CD14-positive monocyte (primary cell): Measurements from ENCODE around the gene TIFAB. TPM values are rescaled to one million over a fixed set of nuclear protein-coding genes. Genes with fewer than 3 reads are reported as not detected.
A peak's percentile ranks its signal among the peaks of the same experiment; 100 is the strongest.

ENCODE experiments used
- DNase-seq, 3 donors: peaks; one replicate each; pipeline ENCODE4 v3.0.0-alpha.2; 2011 to 2022
- H2AFZ ChIP-seq: 2 replicates; pipeline ENCODE4 v1.6.0; 2012; ENCODE audit warnings: mild to moderate bottlenecking, low read depth, low read length, inconsistent platforms; ENCODE audit not compliant: insufficient read depth, poor library complexity, severe bottlenecking
- H3K27ac ChIP-seq, 2 donors: 1 replicate in 1 of 2; 2 replicates in 1 of 2; pipeline ENCODE4 v1.5.1; 2012 to 2013; ENCODE audit warnings: low read length in 2 of 2, control low read depth in 1 of 2, inconsistent platforms in 1 of 2, low read depth in 1 of 2, mild to moderate bottlenecking in 1 of 2
- H3K27me3 ChIP-seq, 2 donors: one replicate each; pipeline versions ENCODE4 v1.6.0 to v1.6.1; 2011 to 2013; ENCODE audit warnings: low read length in 2 of 2; ENCODE audit not compliant: control insufficient read depth in 2 of 2, insufficient read depth in 2 of 2
- H3K36me3 ChIP-seq, 2 donors: replicated peaks in 1 of 2; 1 replicate in 1 of 2; 2 replicates in 1 of 2; pipeline versions ENCODE4 v1.5.1 to v1.6.1; 2012 to 2013; ENCODE audit warnings: low read length in 2 of 2, control low read depth in 1 of 2, inconsistent platforms in 1 of 2, mild to moderate bottlenecking in 1 of 2; ENCODE audit not compliant: insufficient read depth in 2 of 2, control insufficient read depth in 1 of 2
- H3K4me1 ChIP-seq, 2 donors: 1 replicate in 1 of 2; 2 replicates in 1 of 2; pipeline versions ENCODE4 v1.5.1 to v1.6.1; 2012 to 2013; ENCODE audit warnings: low read length in 2 of 2, control low read depth in 1 of 2, inconsistent platforms in 1 of 2, mild to moderate bottlenecking in 1 of 2, moderate library complexity in 1 of 2; ENCODE audit not compliant: insufficient read depth in 2 of 2, control insufficient read depth in 1 of 2
- H3K4me2 ChIP-seq: replicated peaks from 2 replicates; pipeline ENCODE3; 2012; ENCODE audit warnings: low read length, moderate library complexity, mild to moderate bottlenecking; ENCODE audit not compliant: poor library complexity, severe bottlenecking; ENCODE audit errors: extremely low read depth
- H3K4me3 ChIP-seq, 3 experiments: fragments of 200-600 bp in 1 of 3; sonication (generic) in 1 of 3; replicated peaks in 1 of 3; 1 replicate in 2 of 3; 2 replicates in 1 of 3; pipeline ENCODE4 v1.5.1; 2011 to 2013; ENCODE audit warnings: low read length in 3 of 3, mild to moderate bottlenecking in 3 of 3, control low read depth in 2 of 3, low read depth in 2 of 3, inconsistent platforms in 1 of 3, moderate library complexity in 1 of 3
- H3K79me2 ChIP-seq: 2 replicates; pipeline ENCODE4 v1.6.0; 2012; ENCODE audit warnings: mild to moderate bottlenecking, control low read depth, inconsistent platforms, low read length, moderate library complexity; ENCODE audit not compliant: insufficient read depth
- H3K9ac ChIP-seq: 2 replicates; pipeline ENCODE4 v1.6.0; 2017; ENCODE audit warnings: low read length, mild to moderate bottlenecking; ENCODE audit not compliant: insufficient read depth, poor library complexity, severe bottlenecking
- H3K9me3 ChIP-seq, 2 donors: replicated peaks in 1 of 2; 1 replicate in 1 of 2; 2 replicates in 1 of 2; pipeline versions ENCODE4 v1.5.1 to v1.6.1; 2012 to 2013; ENCODE audit warnings: low read length in 2 of 2, control low read depth in 1 of 2; ENCODE audit not compliant: control insufficient read depth in 1 of 2, insufficient read depth in 1 of 2
- H4K20me1 ChIP-seq: 2 replicates; pipeline ENCODE4 v1.6.0; 2012; ENCODE audit warnings: mild to moderate bottlenecking, low read length, control low read depth, moderate library complexity; ENCODE audit not compliant: insufficient read depth
- H3K27ac Mint-ChIP-seq, 7 donors: one replicate each; pipeline ENCODE4 v1.8.0; 2020; ENCODE audit warnings: mild to moderate bottlenecking in 7 of 7, mixed read lengths in 7 of 7, moderate library complexity in 6 of 7, inconsistent platforms in 2 of 7
- H3K27me3 Mint-ChIP-seq, 3 donors: one replicate each; pipeline ENCODE4 v1.8.0; 2021 to 2022; ENCODE audit warnings: low read depth in 3 of 3, mild to moderate bottlenecking in 3 of 3, mixed read lengths in 3 of 3, moderate library complexity in 3 of 3, inconsistent platforms in 1 of 3
- H3K36me3 Mint-ChIP-seq, 2 donors: one replicate each; pipeline ENCODE4 v1.8.0; 2020; ENCODE audit warnings: mixed read lengths in 2 of 2, inconsistent platforms in 1 of 2, mild to moderate bottlenecking in 1 of 2
- H3K4me1 Mint-ChIP-seq: one replicate; pipeline ENCODE4 v1.8.0; 2020; ENCODE audit warnings: mild to moderate bottlenecking, mixed read lengths
- H3K4me3 Mint-ChIP-seq, 2 donors: one replicate each; pipeline ENCODE4 v1.8.0; 2020; ENCODE audit warnings: mild to moderate bottlenecking in 2 of 2, mixed read lengths in 2 of 2, moderate library complexity in 1 of 2
- H3K9me3 Mint-ChIP-seq, 7 donors: one replicate each; pipeline ENCODE4 v1.8.0; 2020 to 2022; ENCODE audit warnings: mixed read lengths in 7 of 7, mild to moderate bottlenecking in 6 of 7, moderate library complexity in 6 of 7, inconsistent platforms in 2 of 7
- CTCF ChIP-seq: fragments of 200-600 bp; IDR thresholded peaks from one replicate; pipeline ENCODE4 v1.8.0; 2022; ENCODE audit warnings: antibody characterized with exemption, mild to moderate bottlenecking
- WGBS: methylation state at CpG from one replicate; pipeline ENCODE4 v1.1.5; 2013; ENCODE audit warnings: missing lambda C conversion rate; ENCODE audit not compliant: insufficient coverage; 5-methylcytosine and 5-hydroxymethylcytosine counted together
- intact Hi-C, 2 donors: fragments of 100-400 bp; cut with micrococcal nuclease; formaldehyde crosslinking; loops; one replicate each; pipeline versions ENCODE4 v1.15.0 to v1.15.1; 2023
- polyA plus RNA-seq, 3 donors: library from polyadenylated mRNA; depleted of rRNA in 1 of 3; unstranded in 2 of 3; stranded (reverse) in 1 of 3; fragments of 300-500 nt in 2 of 3; fragments of >200 nt in 1 of 3; fragmentation: Illumina TruSeq in 2 of 3; gene quantifications; 1 replicate in 2 of 3; 2 replicates in 1 of 3; pipeline ENCODE4 v1.2.3, GENCODE V29; 2012 to 2021

Gene TIFAB
- polyA plus RNA-seq, 3 donors, result 0.29 to 0.71 (median 0.50) TPM

GRCh38 chr5:135444881-135445280, 7.3 kb downstream of the TIFAB start:
- H2AFZ ChIP-seq, result peak overlapping the region; percentile 12
- no peak overlapping the region for H3K4me3 Mint-ChIP-seq
- H3K27me3 ChIP-seq, result no peaks in the 10 kb centered on the region
- peaks cover 3 to 19% of the 10 kb centered on the region in 2 donors for H3K36me3 Mint-ChIP-seq
- no peaks in the 10 kb centered on the region for H3K9me3 Mint-ChIP-seq
- H3K9ac ChIP-seq, result no peak overlapping the region
- H3K79me2 ChIP-seq, result peaks cover 81% of the 10 kb centered on the region
- H3K4me1 ChIP-seq, result peaks cover 68 to 71% of the 10 kb centered on the region in 2 donors
- H3K4me1 Mint-ChIP-seq, result peaks cover 73% of the 10 kb centered on the region
- no peaks in the 10 kb centered on the region for H3K9me3 ChIP-seq
- H3K4me2 ChIP-seq, result no peak overlapping the region
- no peaks in the 10 kb centered on the region for H3K36me3 ChIP-seq
- no peak for DNase-seq
- TF ChIP-seq CTCF, result no peak
- peak overlapping the region in 2 of 7 donors; percentile 57 to 67 for H3K27ac Mint-ChIP-seq
- H3K27ac ChIP-seq, result no peak overlapping the region
- WGBS, result 60% methylated on average over 5 of the region's 6 CpGs
- no peaks in the 10 kb centered on the region for H4K20me1 ChIP-seq
- H3K4me3 ChIP-seq, result no peak overlapping the region
- peaks cover 0 to 3% (median 2%) of the 10 kb centered on the region in 3 donors for H3K27me3 Mint-ChIP-seq
- intact Hi-C loops, result no loop called here

GRCh38 chr5:135444360-135444759, 7.8 kb downstream of the TIFAB start:
- Mint-ChIP-seq H3K9me3 (no peaks in the 10 kb centered on the region), H3K27me3 (peaks cover 0 to 3% (median 2%) of the 10 kb centered on the region in 3 donors), H3K4me1 (peaks cover 73% of the 10 kb centered on the region), H3K36me3 (peaks cover 3 to 19% of the 10 kb centered on the region in 2 donors), H3K27ac (peak overlapping the region in 4 of 7 donors; percentile 11 to 87 (median 58)), H3K4me3 (peak overlapping the region in 1 of 2 donors; percentile 60)
- no peaks in the 10 kb centered on the region for H4K20me1 ChIP-seq
- no peak overlapping the region for H3K4me3 ChIP-seq
- H3K9ac ChIP-seq, result no peak overlapping the region
- TF ChIP-seq CTCF, result no peak
- H3K9me3 ChIP-seq, result no peaks in the 10 kb centered on the region
- peak; percentile 36 to 60 (median 45) for DNase-seq
- H3K79me2 ChIP-seq, result peaks cover 79% of the 10 kb centered on the region
- peaks cover 68 to 71% of the 10 kb centered on the region in 2 donors for H3K4me1 ChIP-seq
- no peaks in the 10 kb centered on the region for H3K36me3 ChIP-seq
- no peaks in the 10 kb centered on the region for H3K27me3 ChIP-seq
- WGBS, result 46% methylated on average over 9 of the region's 13 CpGs
- peak overlapping the region; percentile 18 for H3K4me2 ChIP-seq
- H3K27ac ChIP-seq, result no peak overlapping the region
- intact Hi-C loops, result no loop called here
- H2AFZ ChIP-seq, result peak overlapping the region; percentile 54
